ENCODE measurements around the gene ANKRD36C.
"Not testable (repeated sequence)": the region's sequence is repeated elsewhere in the genome, so short reads cannot be mapped to it uniquely, and the experiment has no call there.

The ANKRD36C gene

DNA sequence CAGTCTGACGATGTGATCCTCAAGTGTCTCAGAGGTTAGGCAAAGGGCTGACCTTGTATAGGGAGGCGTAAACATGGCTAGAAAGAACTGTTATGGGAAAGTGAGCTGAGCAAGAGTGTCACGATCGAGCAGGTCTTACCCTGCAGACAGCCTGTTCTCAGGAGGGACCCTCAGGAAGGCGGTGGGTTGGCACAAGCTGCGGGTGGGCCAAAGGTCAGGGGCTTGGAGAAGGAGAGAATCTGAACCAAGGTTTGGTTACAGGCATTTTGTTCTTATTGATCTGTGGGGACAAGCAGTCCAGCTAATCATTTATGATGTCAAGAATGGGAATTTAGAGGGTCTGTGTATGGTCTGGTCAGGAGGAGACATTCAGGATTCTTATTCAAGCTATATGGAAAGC, 16.4 kb upstream of the ANKRD36C start:
- DNase-seq (ENCODE audit: low read depth in 2 of 2), result not testable (repeated sequence)

- DNase-seq (ENCODE audit: low read depth in 2 of 2), result not testable (repeated sequence)
Observed at GRCh38 chr2:96006248-96006647, 14.6 kb upstream of the ANKRD36C start.

DNA sequence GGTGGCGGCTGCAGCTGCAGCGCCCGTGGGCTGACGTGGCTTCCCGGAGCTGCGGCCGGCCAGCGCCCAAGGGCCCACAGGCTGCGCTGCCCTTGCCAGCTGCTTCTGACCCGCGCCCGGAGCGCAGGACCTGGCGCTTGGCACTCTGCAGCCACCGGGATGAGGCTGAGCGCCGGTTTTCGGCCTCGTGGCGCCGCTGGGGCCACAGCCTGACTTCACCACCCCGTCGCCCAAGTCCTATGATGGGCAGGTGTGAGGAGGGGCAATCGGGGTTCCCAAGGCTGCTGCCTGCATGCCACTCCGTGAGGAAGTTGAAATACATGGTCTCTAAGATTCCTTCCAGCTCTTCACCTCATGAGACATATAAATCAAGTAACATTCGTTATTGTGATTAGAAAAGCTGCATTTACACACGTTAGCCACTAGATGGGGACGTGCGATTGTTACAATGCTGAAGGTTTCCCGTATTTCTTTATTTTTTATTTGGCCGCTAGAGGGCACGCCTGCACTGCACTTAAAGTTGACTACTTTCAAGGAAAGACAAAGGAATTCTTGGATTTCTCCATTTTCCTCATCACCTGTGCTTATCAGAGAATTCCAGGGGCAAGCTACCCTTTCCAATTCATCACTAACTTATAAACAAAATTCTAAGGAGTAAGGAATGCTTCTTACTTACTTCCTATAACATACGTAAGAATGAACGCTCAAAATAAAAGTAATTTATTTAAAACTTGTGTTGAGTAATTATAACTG, 1.1 kb upstream of the ANKRD36C start:
- DNase-seq (ENCODE audit: low read depth in 2 of 2), result not testable (repeated sequence)

DNA sequence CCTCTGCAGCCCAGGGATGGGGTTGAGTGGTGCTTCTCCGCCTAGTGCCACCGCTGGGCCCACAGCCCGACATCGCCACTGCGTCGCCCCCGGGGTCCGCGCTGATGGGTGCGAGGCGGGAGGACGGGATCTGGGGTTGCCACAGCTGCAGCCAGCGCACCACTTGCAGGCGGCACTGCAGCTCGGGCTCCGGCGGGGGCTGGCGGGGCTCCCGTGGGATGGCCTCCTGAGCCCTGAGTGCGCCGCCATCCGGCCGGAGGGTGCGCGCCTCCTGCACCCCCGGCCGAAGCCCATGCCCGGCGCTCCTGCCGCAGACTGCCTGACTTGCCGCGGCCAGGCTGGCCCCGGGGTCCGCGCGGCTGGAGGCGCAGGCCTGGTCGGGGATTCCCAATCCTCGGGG, 478 bp upstream of the ANKRD36C start:
- DNase-seq (ENCODE audit: low read depth in 2 of 2), result peak in 1 of 2 donors; percentile 18

DNA sequence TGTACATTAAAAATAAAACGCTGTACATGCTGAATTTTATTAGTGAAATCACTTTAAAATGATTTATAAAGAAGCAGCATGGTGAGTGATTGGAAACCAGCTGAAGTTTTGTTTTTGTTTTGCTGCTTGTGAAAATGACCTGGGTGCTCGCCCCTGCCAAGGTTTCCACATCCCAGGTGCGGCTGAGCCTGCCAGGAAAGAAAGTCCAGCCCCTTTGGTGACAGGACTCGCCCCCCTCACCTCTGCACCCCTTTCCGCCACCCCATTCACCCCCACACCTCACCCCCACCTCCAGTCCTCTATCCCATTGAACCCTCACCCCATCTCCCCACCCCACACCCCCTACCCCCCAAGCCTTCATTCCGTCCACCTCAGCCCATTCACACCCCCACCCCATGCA, 740 bp downstream of the ANKRD36C start:
- DNase-seq (ENCODE audit: low read depth in 2 of 2), result not testable (repeated sequence)

GRCh38 chr2:95951662-95952061, 40.0 kb downstream of the ANKRD36C start:
- DNase-seq (ENCODE audit: low read depth in 2 of 2), result not testable (repeated sequence)

DNA sequence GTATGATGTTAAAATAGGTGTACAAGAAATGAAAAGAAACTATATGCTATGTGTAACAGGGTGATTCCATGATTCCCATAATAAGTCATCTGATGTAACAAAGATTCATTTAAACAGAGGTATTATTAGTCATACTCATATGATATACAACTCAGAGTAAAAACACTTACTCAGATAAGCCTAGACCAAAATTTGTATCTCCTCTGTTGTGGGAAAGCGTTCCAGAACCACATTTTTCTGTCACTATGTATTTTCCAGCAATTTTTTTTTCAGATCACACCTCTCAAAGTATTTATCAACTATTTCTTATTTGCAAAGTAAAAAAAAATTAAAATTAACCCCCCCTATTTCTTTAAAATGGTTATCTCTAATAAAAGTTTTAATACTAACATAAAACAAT, 43.6 kb downstream of the ANKRD36C start:
- not testable (repeated sequence) for DNase-seq (ENCODE audit: low read depth in 2 of 2)

DNA sequence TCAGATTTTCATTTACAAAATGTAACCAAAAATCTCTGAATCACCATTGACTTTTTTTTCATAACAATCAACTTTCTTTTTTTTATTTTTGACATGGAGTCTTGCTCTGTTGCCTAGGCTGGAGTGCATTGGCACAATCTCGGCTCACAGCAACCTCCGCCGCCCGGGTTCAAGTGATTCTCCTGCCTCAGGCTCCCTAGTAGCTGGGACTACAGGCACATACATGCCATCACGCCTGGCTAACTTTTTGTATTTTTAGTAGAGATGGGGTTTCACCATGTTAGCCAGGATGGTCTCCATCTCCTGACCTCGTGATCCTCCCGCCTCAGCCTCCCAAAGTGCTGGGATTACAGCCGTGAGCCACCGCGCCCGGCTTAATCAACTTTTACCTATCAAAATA, 51.7 kb downstream of the ANKRD36C start:
- DNase-seq (ENCODE audit: low read depth in 2 of 2), result not testable (repeated sequence)

DNA sequence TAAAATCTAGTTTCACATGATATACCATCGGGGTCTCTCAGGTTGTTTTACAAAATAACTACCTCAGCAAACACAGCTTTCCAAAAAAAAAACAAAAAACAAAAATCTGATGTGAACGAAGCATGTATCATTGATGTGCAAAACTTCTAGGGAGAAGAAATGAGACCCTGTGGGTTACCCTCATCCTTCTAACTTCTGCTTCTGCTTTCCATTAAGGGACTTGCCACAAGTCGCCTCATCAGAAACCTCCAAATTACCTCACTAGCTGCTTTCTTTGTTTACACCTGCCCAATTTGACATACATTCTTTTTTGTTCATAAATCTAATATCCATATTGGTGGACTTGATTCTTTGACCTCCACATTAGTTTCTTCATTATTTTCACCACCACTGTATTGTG, 60.9 kb downstream of the ANKRD36C start:
- not testable (repeated sequence) for DNase-seq (ENCODE audit: low read depth in 2 of 2)

DNA sequence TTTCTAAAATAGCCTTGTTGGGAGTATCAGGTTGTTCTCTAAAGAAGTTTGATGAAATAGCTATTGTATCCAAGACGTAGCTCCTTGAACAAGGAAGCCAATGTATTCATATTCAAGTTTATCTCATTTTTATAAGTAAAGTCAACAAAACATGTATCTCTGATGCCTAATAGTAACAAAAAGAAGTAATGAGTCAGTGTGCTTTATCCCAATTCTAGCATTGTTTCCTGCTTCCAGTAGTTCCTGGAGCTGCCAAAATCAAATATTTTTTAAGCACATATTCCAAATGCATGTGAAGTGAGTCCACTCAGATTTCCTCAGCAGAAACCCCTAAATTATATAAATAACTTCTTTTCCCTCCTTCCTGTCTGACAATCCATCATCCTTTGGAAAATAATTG, 74.6 kb downstream of the ANKRD36C start:
- DNase-seq (ENCODE audit: low read depth in 2 of 2), result not testable (repeated sequence)

DNA sequence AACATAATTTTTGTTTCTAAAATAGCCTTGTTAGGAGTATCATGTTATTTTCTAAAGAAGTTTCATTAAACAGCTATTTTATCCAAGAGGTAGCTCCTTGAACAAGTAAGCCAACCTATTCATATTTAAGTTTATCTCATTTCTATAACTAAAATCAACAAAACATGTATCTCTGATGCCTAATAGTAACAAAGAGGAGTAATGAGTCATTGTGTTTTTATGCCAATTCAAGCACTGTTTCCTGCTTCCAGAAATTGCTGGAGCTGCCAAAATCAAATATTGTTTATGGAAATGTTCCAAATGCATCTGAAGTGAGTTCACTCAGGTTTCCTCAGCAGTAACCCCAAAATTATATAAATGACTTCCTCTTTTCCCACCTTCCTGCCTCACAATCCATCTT, 76.5 kb downstream of the ANKRD36C start:
- DNase-seq (ENCODE audit: low read depth in 2 of 2), result not testable (repeated sequence)

- not testable (repeated sequence) for DNase-seq (ENCODE audit: low read depth in 2 of 2)
Observed at GRCh38 chr2:95911431-95911830, 80.2 kb downstream of the ANKRD36C start.

DNA sequence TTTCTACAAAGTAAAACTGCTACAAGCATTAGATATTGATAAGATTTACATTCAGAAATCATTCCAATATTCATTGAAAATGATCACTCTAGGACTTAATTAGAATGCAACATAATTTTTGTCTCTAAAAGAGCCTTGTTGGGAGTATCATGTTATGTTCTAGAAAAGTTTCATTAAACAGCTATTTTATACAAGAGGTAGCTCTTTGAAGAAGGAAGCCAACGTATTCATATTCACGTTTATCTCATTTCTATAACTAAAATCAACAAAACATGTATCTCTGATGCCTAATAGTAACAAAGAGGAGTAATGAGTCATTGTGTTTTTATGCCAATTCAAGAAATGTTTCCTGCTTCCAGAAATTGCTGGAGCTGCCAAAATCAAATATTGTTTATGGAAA, 97.2 kb downstream of the ANKRD36C start:
- not testable (repeated sequence) for DNase-seq (ENCODE audit: low read depth in 2 of 2)

- DNase-seq (ENCODE audit: low read depth in 2 of 2), result not testable (repeated sequence)
Observed at GRCh38 chr2:95867929-95868328, 123.7 kb downstream of the ANKRD36C start.

- not testable (repeated sequence) for DNase-seq (ENCODE audit: low read depth in 2 of 2)
Observed at GRCh38 chr2:95867047-95867677, 124.5 kb downstream of the ANKRD36C start.

DNA sequence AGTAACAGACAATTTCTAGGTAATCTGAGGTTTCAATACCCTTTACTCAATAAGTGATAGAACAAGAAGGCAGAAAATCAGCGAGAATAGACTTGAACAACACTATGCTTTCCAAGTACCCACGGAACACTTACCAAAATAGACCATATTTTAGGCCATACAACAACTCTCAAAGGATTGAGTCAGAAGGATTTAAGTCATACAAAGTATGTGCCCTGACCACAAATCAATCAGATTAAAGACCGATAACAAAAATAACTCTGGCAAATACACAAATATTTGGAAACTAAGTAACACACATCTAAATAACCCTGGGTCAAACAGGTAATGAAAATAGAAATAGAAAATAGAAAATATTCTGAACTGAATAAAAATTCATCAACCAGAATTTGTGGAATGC, 129.5 kb downstream of the ANKRD36C start:
- DNase-seq (ENCODE audit: low read depth in 2 of 2), result not testable (repeated sequence)

DNA sequence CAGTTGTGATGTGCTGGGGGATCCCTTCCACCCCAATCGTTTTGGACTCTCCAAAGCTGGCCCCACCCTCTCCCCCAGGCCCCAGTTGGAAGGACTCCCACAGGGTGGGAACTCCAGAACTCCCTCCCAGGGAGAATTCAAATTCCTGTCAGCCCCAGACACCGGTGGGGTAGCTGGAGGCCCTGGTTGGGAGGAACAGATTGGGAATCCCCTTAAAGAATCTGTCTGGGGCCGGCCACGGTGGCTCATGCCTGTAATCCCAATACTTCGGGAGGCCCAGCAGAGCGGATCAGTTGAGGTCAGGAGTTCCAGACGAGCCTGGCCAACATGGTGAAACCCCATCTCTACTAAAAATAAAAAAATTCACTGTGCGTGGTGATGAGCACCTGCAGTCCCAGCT, 155.5 kb downstream of the ANKRD36C start:
- DNase-seq (ENCODE audit: low read depth in 2 of 2), result no peak

GRCh38 chr2:95834077-95835013, 157.3 kb downstream of the ANKRD36C start:
- not testable (repeated sequence) for DNase-seq (ENCODE audit: low read depth in 2 of 2)

- not testable (repeated sequence) for DNase-seq (ENCODE audit: low read depth in 2 of 2)
Observed at GRCh38 chr2:95824218-95824617, 167.4 kb downstream of the ANKRD36C start.

DNA sequence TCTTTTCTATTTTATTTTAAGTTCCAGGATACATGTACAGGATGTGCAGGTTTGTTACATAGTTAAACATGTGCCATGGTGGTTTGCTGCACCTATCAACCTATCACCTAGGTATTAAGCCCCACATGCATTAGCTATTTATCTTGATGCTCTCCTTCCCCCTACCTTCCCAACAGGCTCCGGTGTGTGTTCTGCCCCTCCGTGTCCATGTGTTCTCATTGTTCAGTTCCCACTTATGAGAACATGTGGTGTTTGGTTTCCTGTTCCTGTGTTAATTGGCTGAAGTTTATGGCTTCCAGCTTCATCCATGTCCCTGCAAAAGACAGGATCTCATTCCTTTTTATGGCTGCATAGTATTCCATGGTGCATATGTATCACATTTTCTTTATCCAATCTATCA, 174.1 kb downstream of the ANKRD36C start:
- not testable (repeated sequence) for DNase-seq (ENCODE audit: low read depth in 2 of 2)

DNA sequence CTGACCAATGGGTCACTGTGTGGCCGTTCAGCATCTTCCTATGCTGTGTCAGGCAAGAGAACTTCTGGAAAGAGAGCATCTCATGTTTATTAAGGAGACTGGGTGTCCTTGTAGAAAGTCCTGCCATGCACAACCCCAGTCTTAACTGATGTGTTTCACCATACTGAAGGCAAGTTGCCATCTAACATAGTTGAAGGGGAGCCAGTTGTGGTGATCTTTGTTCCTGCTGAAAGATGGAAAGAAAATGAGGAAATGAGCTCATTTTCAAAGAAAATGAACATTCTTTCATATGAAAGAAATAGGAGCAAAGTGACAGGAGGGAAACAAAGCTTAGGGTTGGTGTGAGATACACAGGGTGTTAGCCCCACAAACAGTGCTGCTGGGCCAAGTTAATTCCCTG, 178.3 kb downstream of the ANKRD36C start:
- not testable (repeated sequence) for DNase-seq (ENCODE audit: low read depth in 2 of 2)

- DNase-seq (ENCODE audit: low read depth in 2 of 2), result no peak
Observed at GRCh38 chr2:95799892-95800291, 191.7 kb downstream of the ANKRD36C start.
